Naive thymus-derived CD8-positive, alpha-beta T cell (primary cell): Measurements from ENCODE around the gene VASH1. TPM values are rescaled to one million over a fixed set of nuclear protein-coding genes. Genes with fewer than 3 reads are reported as not detected.

Experiments
- ATAC-seq, 2 donors: fragments of 150-1000 bp; cut with Tn5 transposase in 1 of 2; sonication (Bioruptor Pico), chemical (Tn5 transposase) in 1 of 2; 1 replicate in 1 of 2; 2 replicates in 1 of 2; pipeline ENCODE4 v1.10.0; 2021; ENCODE audit warnings: mild to moderate bottlenecking in 2 of 2, moderate library complexity in 2 of 2
- POLR2A ChIA-PET: fragments of 350-600 bp; sonication (Branson Sonifier 250); formaldehyde crosslinking; loops from one replicate; lab custom pipeline; 2021; ENCODE audit warnings: antibody characterized with exemption; lab: Charles Lee
- DNase-seq, 10 donors: peaks; one replicate each; pipeline versions ENCODE4 v3.0.0 to v3.0.0-alpha.2; 2020 to 2022
- H3K27ac Mint-ChIP-seq, 10 donors: one replicate each; pipeline ENCODE4 v1.8.0; 2020 to 2022; ENCODE audit warnings: mild to moderate bottlenecking in 10 of 10, mixed read lengths in 10 of 10, moderate library complexity in 4 of 10, inconsistent platforms in 1 of 10
- H3K27me3 Mint-ChIP-seq, 5 donors: one replicate each; pipeline ENCODE4 v1.8.0; 2021 to 2022; ENCODE audit warnings: mixed read lengths in 5 of 5
- H3K36me3 Mint-ChIP-seq, 3 donors: one replicate each; pipeline ENCODE4 v1.8.0; 2020 to 2022; ENCODE audit warnings: mixed read lengths in 3 of 3, mild to moderate bottlenecking in 2 of 3, inconsistent platforms in 1 of 3
- H3K4me1 Mint-ChIP-seq, 4 donors: one replicate each; pipeline ENCODE4 v1.8.0; 2021 to 2022; ENCODE audit warnings: mixed read lengths in 4 of 4
- H3K4me3 Mint-ChIP-seq, 10 donors: one replicate each; pipeline ENCODE4 v1.8.0; 2020 to 2022; ENCODE audit warnings: mild to moderate bottlenecking in 10 of 10, mixed read lengths in 10 of 10, moderate library complexity in 6 of 10, inconsistent platforms in 1 of 10
- H3K9me3 Mint-ChIP-seq, 9 donors: one replicate each; pipeline ENCODE4 v1.8.0; 2020 to 2022; ENCODE audit warnings: mixed read lengths in 9 of 9, mild to moderate bottlenecking in 3 of 9, inconsistent platforms in 1 of 9, moderate library complexity in 1 of 9
- polyA plus RNA-seq, 3 donors: library from polyadenylated mRNA; unstranded; fragments of 300-500 nt; fragmentation: Illumina TruSeq; gene quantifications; one replicate each; pipeline ENCODE4 v1.2.3, GENCODE V29; 2021
- total RNA-seq, 8 experiments: library from RNA in 2 of 8; stranded (reverse) in 2 of 8; gene quantifications; one replicate each; pipeline ENCODE4 v1.2.3 and lab custom pipeline; 2021 to 2026

VASH1 gene
- total and polyA plus RNA-seq, 5 experiments from 2014 or later, result 0.22 to 4.8 (median 1.3) TPM

- no peaks in the 10 kb centered on the region for H3K27me3 Mint-ChIP-seq
- H3K36me3 Mint-ChIP-seq, result peaks cover 0 to 34% (median 22%) of the 10 kb centered on the region in 3 donors
- ATAC-seq, result peak; percentile 10 to 37
- POLR2A ChIA-PET, result interaction anchor here (0.6 to 2.0 kb wide), 3 partner anchors 217 to 358 kb away, joined by 3 to 5 read pairs (median 5); no protein-coding TSS in a partner anchor
- no peaks in the 10 kb centered on the region for H3K9me3 Mint-ChIP-seq
- H3K27ac Mint-ChIP-seq, result peak overlapping the region; percentile 63 to 98 (median 82)
- H3K4me1 Mint-ChIP-seq, result peaks cover 24 to 55% (median 37%) of the 10 kb centered on the region in 4 donors
- H3K4me3 Mint-ChIP-seq, result peak overlapping the region; percentile 86 to 97 (median 94)
- DNase-seq, result peak in 4 of 10 donors; percentile 4 to 31 (median 25)
These were observed 49.7 kb downstream of the VASH1 start for GRCh38 chr14:76810953-76811400.

GRCh38 chr14:76811561-76811960 lies 50.3 kb downstream of the VASH1 start:
- DNase-seq (no peak), ATAC-seq (no peak)
- Mint-ChIP-seq H3K4me1 (peaks cover 24 to 55% (median 37%) of the 10 kb centered on the region in 4 donors), H3K27me3 (no peaks in the 10 kb centered on the region), H3K9me3 (no peaks in the 10 kb centered on the region), H3K4me3 (peak overlapping the region; percentile 86 to 97 (median 94)), H3K27ac (peak overlapping the region; percentile 69 to 98 (median 92)), H3K36me3 (peaks cover 0 to 31% (median 16%) of the 10 kb centered on the region in 3 donors)
- POLR2A ChIA-PET, result interaction anchor here (0.6 to 2.0 kb wide), 3 partner anchors 25 to 258 kb away, joined by 3 to 5 read pairs (median 5); no protein-coding TSS in a partner anchor

GRCh38 chr14:76812093-76812421 lies 50.8 kb downstream of the VASH1 start:
- no peaks in the 10 kb centered on the region for H3K27me3 Mint-ChIP-seq
- ATAC-seq (peak in 1 of 2 donors; percentile 6), DNase-seq (peak in 3 of 10 donors; percentile 5 to 23 (median 8))
- peak overlapping the region; percentile 86 to 97 (median 94) for H3K4me3 Mint-ChIP-seq
- H3K9me3 Mint-ChIP-seq, result no peaks in the 10 kb centered on the region
- POLR2A ChIA-PET, result interaction anchor here (0.5 to 2.0 kb wide), 7 partner anchors 24 to 1933 kb away, joined by 3 to 7 read pairs (median 5); partner anchors contain the start of genes GSTZ1, POMT2 and VASH1
- H3K27ac Mint-ChIP-seq, result peak overlapping the region; percentile 80 to 98 (median 92)
- H3K36me3 Mint-ChIP-seq, result peaks cover 0 to 26% (median 16%) of the 10 kb centered on the region in 3 donors
- peaks cover 22 to 52% (median 34%) of the 10 kb centered on the region in 4 donors for H3K4me1 Mint-ChIP-seq

GRCh38 chr14:76812422-76813383 lies 51.4 kb downstream of the VASH1 start, which contains the start of gene ANGEL1:
Gene ANGEL1, minus strand, starts transcription at chr14:76812882. Its CDS starts 55 bp downstream, at chr14:76812827.
- POLR2A ChIA-PET, result interaction anchor here (0.5 to 2.0 kb wide), 10 partner anchors 8 to 1933 kb away, joined by 3 to 7 read pairs (median 4); partner anchors contain the start of genes GSTZ1, POMT2 and VASH1
- ATAC-seq, result peak; percentile 90 to 94
- Mint-ChIP-seq H3K27ac (peak within 1 kb of the TSS; percentile 87 to 98 (median 96)), H3K9me3 (no peaks in the 10 kb centered on the region), H3K36me3 (peaks cover 0 to 20% (median 10%) of the 10 kb centered on the region in 3 donors), H3K27me3 (no peaks in the 10 kb centered on the region), H3K4me3 (peak within 1 kb of the TSS; percentile 86 to 97 (median 94)), H3K4me1 (peaks cover 21 to 47% (median 33%) of the 10 kb centered on the region in 4 donors)
- DNase-seq, result peak; percentile 93 to 98 (median 96)

- Mint-ChIP-seq H3K9me3 (no peaks in the 10 kb centered on the region), H3K4me3 (no peak overlapping the region), H3K27ac (no peak overlapping the region), H3K4me1 (peaks cover 15 to 32% (median 24%) of the 10 kb centered on the region in 4 donors), H3K27me3 (peaks cover 0 to 4% (median 2%) of the 10 kb centered on the region in 5 donors), H3K36me3 (peaks cover 0 to 2% (median 0%) of the 10 kb centered on the region in 3 donors)
- no peak for DNase-seq
- ATAC-seq, result no peak
- POLR2A ChIA-PET, result no interaction called here
These were observed 53.7 kb downstream of the VASH1 start for GRCh38 chr14:76814726-76815645.

GRCh38 chr14:76820700-76821099 lies 59.4 kb downstream of the VASH1 start:
- H3K4me1 Mint-ChIP-seq, result no peaks in the 10 kb centered on the region
- no peak overlapping the region for H3K4me3 Mint-ChIP-seq
- no peak for DNase-seq
- H3K36me3 Mint-ChIP-seq, result peaks cover 0 to 2% (median 0%) of the 10 kb centered on the region in 3 donors
- H3K27ac Mint-ChIP-seq, result no peak overlapping the region
- H3K9me3 Mint-ChIP-seq, result no peaks in the 10 kb centered on the region
- POLR2A ChIA-PET, result interaction anchor here (0.6 kb wide), 1 partner anchor 8 kb away, joined by 3 read pairs; the partner anchor contains the start of gene ANGEL1
- H3K27me3 Mint-ChIP-seq, result peaks cover 0 to 16% (median 9%) of the 10 kb centered on the region in 5 donors
- ATAC-seq, result no peak

- POLR2A ChIA-PET, result no interaction called here
- H3K4me3 Mint-ChIP-seq, result no peak within 1 kb of the TSS
- ATAC-seq (no peak), DNase-seq (no peak)
- H3K4me1 Mint-ChIP-seq, result peaks cover 0 to 1% (median 0%) of the 10 kb centered on the region in 4 donors
- H3K9me3 Mint-ChIP-seq, result no peaks in the 10 kb centered on the region
- peaks cover 0 to 5% (median 2%) of the 10 kb centered on the region in 5 donors for H3K27me3 Mint-ChIP-seq
- no peak within 1 kb of the TSS for H3K27ac Mint-ChIP-seq
- H3K36me3 Mint-ChIP-seq, result peaks cover 0 to 2% (median 0%) of the 10 kb centered on the region in 3 donors
These were observed 64.9 kb downstream of the VASH1 start, which contains the start of gene LRRC74A for GRCh38 chr14:76826122-76826521. Gene LRRC74A, plus strand, starts transcription at chr14:76826408. Its CDS starts 290 bp downstream, at chr14:76826698.

- Mint-ChIP-seq H3K9me3 (peaks cover 0 to 3% (median 0%) of the 10 kb centered on the region in 9 donors), H3K4me1 (peaks cover 0 to 1% (median 0%) of the 10 kb centered on the region in 4 donors), H3K27me3 (peaks cover 0 to 5% (median 2%) of the 10 kb centered on the region in 5 donors), H3K27ac (peak overlapping the region in 1 of 10 donors; percentile 32), H3K4me3 (no peak overlapping the region), H3K36me3 (peaks cover 0 to 4% (median 0%) of the 10 kb centered on the region in 3 donors)
- DNase-seq (no peak), ATAC-seq (no peak)
- POLR2A ChIA-PET, result no interaction called here
These were observed 66.5 kb downstream of the VASH1 start for GRCh38 chr14:76827696-76828296.

GRCh38 chr14:76828339-76829012 lies 67.2 kb downstream of the VASH1 start:
- Mint-ChIP-seq H3K9me3 (peaks cover 0 to 3% (median 0%) of the 10 kb centered on the region in 9 donors), H3K27ac (no peak overlapping the region), H3K36me3 (peaks cover 0 to 3% (median 0%) of the 10 kb centered on the region in 3 donors), H3K4me1 (peaks cover 0 to 1% (median 0%) of the 10 kb centered on the region in 4 donors), H3K27me3 (peaks cover 0 to 3% (median 0%) of the 10 kb centered on the region in 5 donors), H3K4me3 (no peak overlapping the region)
- DNase-seq (no peak), ATAC-seq (no peak)
- POLR2A ChIA-PET, result no interaction called here

GRCh38 chr14:76829013-76829365 lies 67.7 kb downstream of the VASH1 start:
- ATAC-seq, result no peak
- Mint-ChIP-seq H3K36me3 (peaks cover 0 to 3% (median 0%) of the 10 kb centered on the region in 3 donors), H3K27ac (no peak overlapping the region), H3K9me3 (peaks cover 0 to 3% (median 0%) of the 10 kb centered on the region in 9 donors), H3K4me1 (peaks cover 0 to 1% (median 0%) of the 10 kb centered on the region in 4 donors), H3K4me3 (no peak overlapping the region), H3K27me3 (peaks cover 0 to 3% (median 2%) of the 10 kb centered on the region in 5 donors)
- no peak for DNase-seq
- POLR2A ChIA-PET, result no interaction called here
